ENCODE measurements around the gene IFNAR2.

DNA sequence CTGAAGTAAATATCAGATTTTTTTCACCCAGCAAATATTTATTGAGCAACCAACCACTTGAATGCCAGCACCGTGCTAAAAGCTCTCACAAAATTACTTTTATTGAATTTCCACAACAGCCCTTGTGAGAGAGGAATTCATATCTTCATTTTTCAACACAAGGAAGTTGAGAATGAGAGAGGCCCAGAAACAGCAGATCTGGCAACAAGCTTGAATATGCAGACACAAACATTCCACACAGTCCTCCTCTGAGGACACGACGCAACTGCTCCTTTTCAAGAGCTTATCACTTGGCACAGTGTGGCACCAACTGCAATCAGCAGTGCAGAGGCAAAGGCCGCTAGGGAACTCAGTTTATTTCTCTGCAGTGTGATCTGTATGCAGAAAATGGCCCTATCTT lies 32.2 kb upstream of the IFNAR2 start:
- TF ChIP-seq, protein P1, sequence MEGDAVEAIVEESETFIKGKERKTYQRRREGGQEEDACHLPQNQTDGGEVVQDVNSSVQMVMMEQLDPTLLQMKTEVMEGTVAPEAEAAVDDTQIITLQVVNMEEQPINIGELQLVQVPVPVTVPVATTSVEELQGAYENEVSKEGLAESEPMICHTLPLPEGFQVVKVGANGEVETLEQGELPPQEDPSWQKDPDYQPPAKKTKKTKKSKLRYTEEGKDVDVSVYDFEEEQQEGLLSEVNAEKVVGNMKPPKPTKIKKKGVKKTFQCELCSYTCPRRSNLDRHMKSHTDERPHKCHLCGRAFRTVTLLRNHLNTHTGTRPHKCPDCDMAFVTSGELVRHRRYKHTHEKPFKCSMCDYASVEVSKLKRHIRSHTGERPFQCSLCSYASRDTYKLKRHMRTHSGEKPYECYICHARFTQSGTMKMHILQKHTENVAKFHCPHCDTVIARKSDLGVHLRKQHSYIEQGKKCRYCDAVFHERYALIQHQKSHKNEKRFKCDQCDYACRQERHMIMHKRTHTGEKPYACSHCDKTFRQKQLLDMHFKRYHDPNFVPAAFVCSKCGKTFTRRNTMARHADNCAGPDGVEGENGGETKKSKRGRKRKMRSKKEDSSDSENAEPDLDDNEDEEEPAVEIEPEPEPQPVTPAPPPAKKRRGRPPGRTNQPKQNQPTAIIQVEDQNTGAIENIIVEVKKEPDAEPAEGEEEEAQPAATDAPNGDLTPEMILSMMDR (conservative IDR thresholded peaks at IDR 0.05; ENCODE audit: low read depth, low read length) = no peak
- TF ChIP-seq EZH2 (IDR thresholded peaks at IDR 0.05; ENCODE audit: borderline replicate concordance, low read depth, low read length, poor library complexity, severe bottlenecking) = no peak

Measured in A673 (cell line).